ENCODE results near the gene RNF181.
"Not testable (repeated sequence)": the region's sequence is repeated elsewhere in the genome, so short reads cannot be mapped to it uniquely, and the experiment has no call there.

Gene RNF181

GRCh38 chr2:85585781-85586105 lies 9.8 kb upstream of the RNF181 start:
- Histone ChIP-seq H3K4me3 (ENCODE audit: extremely low read depth, insufficient read depth, low read length, poor library complexity, severe bottlenecking) (no peak overlapping the region), H3K27ac (ENCODE audit: low read depth, low read length, severe bottlenecking) (peak overlapping the region; percentile 85), H3K4me1 (ENCODE audit: control insufficient read depth, insufficient read depth, low read length, poor library complexity, severe bottlenecking) (peaks cover 43% of the 10 kb centered on the region), H3K36me3 (ENCODE audit: control insufficient read depth, insufficient read depth, low read length) (no peaks in the 10 kb centered on the region), H3K9me3 (ENCODE audit: control insufficient read depth, low read length) (no peaks in the 10 kb centered on the region)
- WGBS, 2 experiments (ENCODE audit: insufficient coverage in 2 of 2) = 86 to 88% methylated on average over 1 of the region's 1 CpG

GRCh38 chr2:85588236-85588635 lies 7.3 kb upstream of the RNF181 start:
- no peaks in the 10 kb centered on the region for H3K36me3 ChIP-seq (ENCODE audit: control insufficient read depth, insufficient read depth, low read length)
- H3K4me3 ChIP-seq (ENCODE audit: extremely low read depth, insufficient read depth, low read length, poor library complexity, severe bottlenecking) = no peak overlapping the region
- H3K27ac ChIP-seq (ENCODE audit: low read depth, low read length, severe bottlenecking) = no peak overlapping the region
- peaks cover 46% of the 10 kb centered on the region for H3K4me1 ChIP-seq (ENCODE audit: control insufficient read depth, insufficient read depth, low read length, poor library complexity, severe bottlenecking)
- no peaks in the 10 kb centered on the region for H3K9me3 ChIP-seq (ENCODE audit: control insufficient read depth, low read length)
- 61 to 83% methylated on average over 4 of the region's 4 CpGs for WGBS, 2 experiments (ENCODE audit: insufficient coverage in 2 of 2)

GRCh38 chr2:85588645-85589044 lies 6.9 kb upstream of the RNF181 start:
- Histone ChIP-seq H3K9me3 (ENCODE audit: control insufficient read depth, low read length) (no peaks in the 10 kb centered on the region), H3K36me3 (ENCODE audit: control insufficient read depth, insufficient read depth, low read length) (no peaks in the 10 kb centered on the region), H3K27ac (ENCODE audit: low read depth, low read length, severe bottlenecking) (no peak overlapping the region), H3K4me3 (ENCODE audit: extremely low read depth, insufficient read depth, low read length, poor library complexity, severe bottlenecking) (no peak overlapping the region), H3K4me1 (ENCODE audit: control insufficient read depth, insufficient read depth, low read length, poor library complexity, severe bottlenecking) (peaks cover 46% of the 10 kb centered on the region)
- WGBS, 2 experiments (ENCODE audit: insufficient coverage in 2 of 2) = 90 to 97% methylated on average over 3 of the region's 4 CpGs

- 94 to 97% methylated on average over 3 to 4 of the region's 4 CpGs for WGBS, 2 experiments (ENCODE audit: insufficient coverage in 2 of 2)
- no peak overlapping the region for H3K27ac ChIP-seq (ENCODE audit: low read depth, low read length, severe bottlenecking)
Measured at GRCh38 chr2:85589181-85589580, 6.4 kb upstream of the RNF181 start.

GRCh38 chr2:85589982-85590791 lies 5.4 kb upstream of the RNF181 start:
- Histone ChIP-seq H3K4me3 (ENCODE audit: extremely low read depth, insufficient read depth, low read length, poor library complexity, severe bottlenecking) (no peak overlapping the region), H3K9me3 (ENCODE audit: control insufficient read depth, low read length) (no peaks in the 10 kb centered on the region), H3K36me3 (ENCODE audit: control insufficient read depth, insufficient read depth, low read length) (no peaks in the 10 kb centered on the region), H3K4me1 (ENCODE audit: control insufficient read depth, insufficient read depth, low read length, poor library complexity, severe bottlenecking) (peaks cover 44% of the 10 kb centered on the region), H3K27ac (ENCODE audit: low read depth, low read length, severe bottlenecking) (peak overlapping the region; percentile 24)
- 84 to 86% methylated on average over 5 to 6 of the region's 7 CpGs for WGBS, 2 experiments (ENCODE audit: insufficient coverage in 2 of 2)

More at GRCh38 chr2:85589181-85589580, 6.4 kb upstream of the RNF181 start:
- Histone ChIP-seq H3K9me3 (ENCODE audit: control insufficient read depth, low read length) (no peaks in the 10 kb centered on the region), H3K4me1 (ENCODE audit: control insufficient read depth, insufficient read depth, low read length, poor library complexity, severe bottlenecking) (peaks cover 46% of the 10 kb centered on the region), H3K4me3 (ENCODE audit: extremely low read depth, insufficient read depth, low read length, poor library complexity, severe bottlenecking) (no peak overlapping the region), H3K36me3 (ENCODE audit: control insufficient read depth, insufficient read depth, low read length) (no peaks in the 10 kb centered on the region)

- H3K4me3 ChIP-seq (ENCODE audit: extremely low read depth, insufficient read depth, low read length, poor library complexity, severe bottlenecking) = no peak overlapping the region
- peaks cover 37% of the 10 kb centered on the region for H3K4me1 ChIP-seq (ENCODE audit: control insufficient read depth, insufficient read depth, low read length, poor library complexity, severe bottlenecking)
- 90 to 95% methylated on average over 2 of the region's 2 CpGs for WGBS, 2 experiments (ENCODE audit: insufficient coverage in 2 of 2)
- H3K9me3 ChIP-seq (ENCODE audit: control insufficient read depth, low read length) = no peaks in the 10 kb centered on the region
- H3K36me3 ChIP-seq (ENCODE audit: control insufficient read depth, insufficient read depth, low read length) = no peaks in the 10 kb centered on the region
- peak overlapping the region; percentile 24 for H3K27ac ChIP-seq (ENCODE audit: low read depth, low read length, severe bottlenecking)
Measured at GRCh38 chr2:85590950-85591349, 4.6 kb upstream of the RNF181 start.

GRCh38 chr2:85591563-85591962 lies 4.0 kb upstream of the RNF181 start:
- no peak overlapping the region for H3K27ac ChIP-seq (ENCODE audit: low read depth, low read length, severe bottlenecking)
- WGBS, 2 experiments (ENCODE audit: insufficient coverage in 2 of 2) = 90 to 94% methylated on average over 10 of the region's 12 CpGs
- no peak overlapping the region for H3K4me3 ChIP-seq (ENCODE audit: extremely low read depth, insufficient read depth, low read length, poor library complexity, severe bottlenecking)
- H3K36me3 ChIP-seq (ENCODE audit: control insufficient read depth, insufficient read depth, low read length) = peaks cover 3% of the 10 kb centered on the region
- no peaks in the 10 kb centered on the region for H3K9me3 ChIP-seq (ENCODE audit: control insufficient read depth, low read length)
- H3K4me1 ChIP-seq (ENCODE audit: control insufficient read depth, insufficient read depth, low read length, poor library complexity, severe bottlenecking) = peaks cover 33% of the 10 kb centered on the region

GRCh38 chr2:85592299-85592698 lies 3.2 kb upstream of the RNF181 start:
- H3K9me3 ChIP-seq (ENCODE audit: control insufficient read depth, low read length); H3K27ac ChIP-seq (ENCODE audit: low read depth, low read length, severe bottlenecking); H3K4me3 ChIP-seq (ENCODE audit: extremely low read depth, insufficient read depth, low read length, poor library complexity, severe bottlenecking): not testable (repeated sequence)
- peaks cover 32% of the 10 kb centered on the region for H3K4me1 ChIP-seq (ENCODE audit: control insufficient read depth, insufficient read depth, low read length, poor library complexity, severe bottlenecking)
- WGBS, 2 experiments (ENCODE audit: insufficient coverage in 2 of 2) = 90 to 97% methylated on average over 6 to 7 of the region's 9 CpGs
- H3K36me3 ChIP-seq (ENCODE audit: control insufficient read depth, insufficient read depth, low read length) = peaks cover 10% of the 10 kb centered on the region

- WGBS, 2 experiments (ENCODE audit: insufficient coverage in 2 of 2) = 77% methylated on average over 3 of the region's 3 CpGs
- H3K4me1 ChIP-seq (ENCODE audit: control insufficient read depth, insufficient read depth, low read length, poor library complexity, severe bottlenecking) = peaks cover 26% of the 10 kb centered on the region
- H3K9me3 ChIP-seq (ENCODE audit: control insufficient read depth, low read length) = no peaks in the 10 kb centered on the region
- no peak overlapping the region for H3K27ac ChIP-seq (ENCODE audit: low read depth, low read length, severe bottlenecking)
- H3K36me3 ChIP-seq (ENCODE audit: control insufficient read depth, insufficient read depth, low read length) = peaks cover 17% of the 10 kb centered on the region
- H3K4me3 ChIP-seq (ENCODE audit: extremely low read depth, insufficient read depth, low read length, poor library complexity, severe bottlenecking) = no peak overlapping the region
Measured at GRCh38 chr2:85593023-85593422, 2.5 kb upstream of the RNF181 start.

GRCh38 chr2:85594715-85595300 lies 737 bp upstream of the RNF181 start:
- peak overlapping the region; percentile 81 for H3K27ac ChIP-seq (ENCODE audit: low read depth, low read length, severe bottlenecking)
- no peaks in the 10 kb centered on the region for H3K9me3 ChIP-seq (ENCODE audit: control insufficient read depth, low read length)
- H3K36me3 ChIP-seq (ENCODE audit: control insufficient read depth, insufficient read depth, low read length) = peaks cover 35% of the 10 kb centered on the region
- H3K4me3 ChIP-seq (ENCODE audit: extremely low read depth, insufficient read depth, low read length, poor library complexity, severe bottlenecking) = peak overlapping the region; percentile 69
- WGBS, 2 experiments (ENCODE audit: insufficient coverage in 2 of 2) = 15 to 25% methylated on average over 8 to 13 of the region's 13 CpGs
- peaks cover 17% of the 10 kb centered on the region for H3K4me1 ChIP-seq (ENCODE audit: control insufficient read depth, insufficient read depth, low read length, poor library complexity, severe bottlenecking)

GRCh38 chr2:85596026-85596333 lies 435 bp downstream of the RNF181 start:
- Histone ChIP-seq H3K27ac (ENCODE audit: low read depth, low read length, severe bottlenecking) (peak overlapping the region; percentile 81), H3K4me1 (ENCODE audit: control insufficient read depth, insufficient read depth, low read length, poor library complexity, severe bottlenecking) (peaks cover 6% of the 10 kb centered on the region), H3K9me3 (ENCODE audit: control insufficient read depth, low read length) (no peaks in the 10 kb centered on the region), H3K36me3 (ENCODE audit: control insufficient read depth, insufficient read depth, low read length) (peaks cover 38% of the 10 kb centered on the region), H3K4me3 (ENCODE audit: extremely low read depth, insufficient read depth, low read length, poor library complexity, severe bottlenecking) (peak overlapping the region; percentile 69)
- 7 to 9% methylated on average over 7 to 8 of the region's 10 CpGs for WGBS, 2 experiments (ENCODE audit: insufficient coverage in 2 of 2)
